ENCODE results near the gene NFATC3.

The NFATC3 gene

GRCh38 chr16:68197250-68197649 lies 112.1 kb downstream of the NFATC3 start:
- H3K9me3 ChIP-seq = no peaks in the 10 kb centered on the region
- no peaks in the 10 kb centered on the region for H3K27me3 ChIP-seq
- no peak for DNase-seq
- H3K36me3 ChIP-seq = no peaks in the 10 kb centered on the region; the same call in 1 of the 2 replicates
- no peak overlapping the region for H3K4me3 ChIP-seq (ENCODE audit: low read depth, low read length)
- no peaks in the 10 kb centered on the region for H3K4me1 ChIP-seq
- no peak for TF ChIP-seq CTCF (IDR thresholded peaks at IDR 0.05; ENCODE audit: low read depth, low read length)

- TF ChIP-seq CTCF (IDR thresholded peaks at IDR 0.05; ENCODE audit: low read depth, low read length) = no peak
- no peak overlapping the region for H3K4me3 ChIP-seq (ENCODE audit: low read depth, low read length)
- H3K9me3 ChIP-seq = no peaks in the 10 kb centered on the region
- H3K4me1 ChIP-seq = no peaks in the 10 kb centered on the region
- H3K27me3 ChIP-seq = no peaks in the 10 kb centered on the region
- H3K36me3 ChIP-seq = no peaks in the 10 kb centered on the region
- no peak for DNase-seq
These were observed 115.1 kb downstream of the NFATC3 start for GRCh38 chr16:68200088-68200783.

GRCh38 chr16:68202091-68202519 lies 116.9 kb downstream of the NFATC3 start:
- DNase-seq = no peak
- Histone ChIP-seq H3K4me3 (ENCODE audit: low read depth, low read length) (no peak overlapping the region), H3K27me3 (no peaks in the 10 kb centered on the region), H3K9me3 (no peaks in the 10 kb centered on the region), H3K4me1 (no peaks in the 10 kb centered on the region), H3K36me3 (no peaks in the 10 kb centered on the region)
- no peak for TF ChIP-seq CTCF (IDR thresholded peaks at IDR 0.05; ENCODE audit: low read depth, low read length)

GRCh38 chr16:68206245-68206644 lies 121.1 kb downstream of the NFATC3 start:
- no peak overlapping the region for H3K4me3 ChIP-seq (ENCODE audit: low read depth, low read length)
- no peak for DNase-seq
- no peaks in the 10 kb centered on the region for H3K4me1 ChIP-seq
- no peaks in the 10 kb centered on the region for H3K9me3 ChIP-seq
- H3K36me3 ChIP-seq = no peaks in the 10 kb centered on the region; the same call in 1 of the 2 replicates
- no peaks in the 10 kb centered on the region for H3K27me3 ChIP-seq
- TF ChIP-seq CTCF (IDR thresholded peaks at IDR 0.05; ENCODE audit: low read depth, low read length) = no peak

- Histone ChIP-seq H3K27me3 (no peaks in the 10 kb centered on the region), H3K4me1 (no peaks in the 10 kb centered on the region), H3K4me3 (ENCODE audit: low read depth, low read length) (no peak overlapping the region), H3K36me3 (no peaks in the 10 kb centered on the region), H3K9me3 (no peaks in the 10 kb centered on the region)
- DNase-seq = no peak
- TF ChIP-seq CTCF (IDR thresholded peaks at IDR 0.05; ENCODE audit: low read depth, low read length) = no peak
These were observed 129.6 kb downstream of the NFATC3 start for GRCh38 chr16:68214726-68215125.

GRCh38 chr16:68215302-68215701 lies 130.1 kb downstream of the NFATC3 start:
- Histone ChIP-seq H3K4me1 (no peaks in the 10 kb centered on the region), H3K27me3 (no peaks in the 10 kb centered on the region)
- no peak for TF ChIP-seq CTCF (IDR thresholded peaks at IDR 0.05; ENCODE audit: low read depth, low read length)

More at GRCh38 chr16:68215302-68215701, 130.1 kb downstream of the NFATC3 start:
- DNase-seq = no peak
- Histone ChIP-seq H3K36me3 (no peaks in the 10 kb centered on the region), H3K9me3 (no peaks in the 10 kb centered on the region), H3K4me3 (ENCODE audit: low read depth, low read length) (no peak overlapping the region)
